PFSK-1 (cell line): Measurements from ENCODE around the gene GLOD5.

Experiments
- FOXP2 ChIP-seq: optimal IDR thresholded peaks from 2 replicates; pipeline ENCODE3; 2011; ENCODE audit warnings: borderline replicate concordance, control low read depth, inconsistent platforms; ENCODE audit not compliant: insufficient read depth; ENCODE audit errors: extremely low read length, extremely low read depth
- POLR2AphosphoS5 ChIP-seq: IDR thresholded peaks from 2 replicates; pipeline ENCODE4 v1.6.1; 2012; ENCODE audit warnings: low read depth, mild to moderate bottlenecking, control low read depth, low read length, moderate library complexity
- SIN3A ChIP-seq: IDR thresholded peaks from 2 replicates; pipeline ENCODE4 v1.6.1; 2012; ENCODE audit warnings: mild to moderate bottlenecking, low read length, moderate library complexity, borderline replicate concordance; ENCODE audit not compliant: insufficient read depth
- TAF1 ChIP-seq: IDR thresholded peaks from 2 replicates; pipeline ENCODE4 v1.6.1; 2012; ENCODE audit warnings: low read length, control low read depth, borderline replicate concordance; ENCODE audit not compliant: insufficient read depth
- TF ChIP-seq, protein P1 (sequence below), 2 experiments: IDR thresholded peaks; 2 replicates each; pipeline versions ENCODE4 v1.6.1 to v1.8.0; 2011 to 2012; ENCODE audit warnings: low read depth in 2 of 2, low read length in 2 of 2, control low read depth in 1 of 2, inconsistent platforms in 1 of 2, mild to moderate bottlenecking in 1 of 2, moderate library complexity in 1 of 2; ENCODE audit not compliant: insufficient read depth in 1 of 2

Gene GLOD5

DNA sequence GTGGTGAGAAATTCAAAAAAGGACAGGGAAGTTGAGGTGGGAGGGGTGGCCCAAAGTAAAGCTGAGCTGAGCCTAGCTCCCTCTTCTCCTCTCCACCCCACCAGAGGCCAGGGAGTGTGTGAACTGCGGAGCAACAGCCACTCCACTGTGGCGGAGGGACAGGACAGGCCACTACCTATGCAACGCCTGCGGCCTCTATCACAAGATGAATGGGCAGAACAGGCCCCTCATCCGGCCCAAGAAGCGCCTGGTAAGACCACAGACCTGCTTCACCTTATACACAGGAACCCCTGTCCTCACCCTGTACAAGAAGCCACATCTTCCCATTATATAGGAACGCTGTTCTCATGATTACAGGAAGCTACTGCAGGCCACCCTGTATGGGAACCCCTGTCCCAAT is 30.7 kb downstream of the GLOD5 start:
- TF ChIP-seq POLR2AphosphoS5 (no peak), TAF1 (no peak), SIN3A (no peak), FOXP2 (no peak)
- TF ChIP-seq, protein P1, sequence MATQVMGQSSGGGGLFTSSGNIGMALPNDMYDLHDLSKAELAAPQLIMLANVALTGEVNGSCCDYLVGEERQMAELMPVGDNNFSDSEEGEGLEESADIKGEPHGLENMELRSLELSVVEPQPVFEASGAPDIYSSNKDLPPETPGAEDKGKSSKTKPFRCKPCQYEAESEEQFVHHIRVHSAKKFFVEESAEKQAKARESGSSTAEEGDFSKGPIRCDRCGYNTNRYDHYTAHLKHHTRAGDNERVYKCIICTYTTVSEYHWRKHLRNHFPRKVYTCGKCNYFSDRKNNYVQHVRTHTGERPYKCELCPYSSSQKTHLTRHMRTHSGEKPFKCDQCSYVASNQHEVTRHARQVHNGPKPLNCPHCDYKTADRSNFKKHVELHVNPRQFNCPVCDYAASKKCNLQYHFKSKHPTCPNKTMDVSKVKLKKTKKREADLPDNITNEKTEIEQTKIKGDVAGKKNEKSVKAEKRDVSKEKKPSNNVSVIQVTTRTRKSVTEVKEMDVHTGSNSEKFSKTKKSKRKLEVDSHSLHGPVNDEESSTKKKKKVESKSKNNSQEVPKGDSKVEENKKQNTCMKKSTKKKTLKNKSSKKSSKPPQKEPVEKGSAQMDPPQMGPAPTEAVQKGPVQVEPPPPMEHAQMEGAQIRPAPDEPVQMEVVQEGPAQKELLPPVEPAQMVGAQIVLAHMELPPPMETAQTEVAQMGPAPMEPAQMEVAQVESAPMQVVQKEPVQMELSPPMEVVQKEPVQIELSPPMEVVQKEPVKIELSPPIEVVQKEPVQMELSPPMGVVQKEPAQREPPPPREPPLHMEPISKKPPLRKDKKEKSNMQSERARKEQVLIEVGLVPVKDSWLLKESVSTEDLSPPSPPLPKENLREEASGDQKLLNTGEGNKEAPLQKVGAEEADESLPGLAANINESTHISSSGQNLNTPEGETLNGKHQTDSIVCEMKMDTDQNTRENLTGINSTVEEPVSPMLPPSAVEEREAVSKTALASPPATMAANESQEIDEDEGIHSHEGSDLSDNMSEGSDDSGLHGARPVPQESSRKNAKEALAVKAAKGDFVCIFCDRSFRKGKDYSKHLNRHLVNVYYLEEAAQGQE (IDR thresholded peaks at IDR 0.05; ENCODE audit: insufficient read depth in 1 of 2, low read depth in 2 of 2, low read length in 2 of 2), result no peak

DNA sequence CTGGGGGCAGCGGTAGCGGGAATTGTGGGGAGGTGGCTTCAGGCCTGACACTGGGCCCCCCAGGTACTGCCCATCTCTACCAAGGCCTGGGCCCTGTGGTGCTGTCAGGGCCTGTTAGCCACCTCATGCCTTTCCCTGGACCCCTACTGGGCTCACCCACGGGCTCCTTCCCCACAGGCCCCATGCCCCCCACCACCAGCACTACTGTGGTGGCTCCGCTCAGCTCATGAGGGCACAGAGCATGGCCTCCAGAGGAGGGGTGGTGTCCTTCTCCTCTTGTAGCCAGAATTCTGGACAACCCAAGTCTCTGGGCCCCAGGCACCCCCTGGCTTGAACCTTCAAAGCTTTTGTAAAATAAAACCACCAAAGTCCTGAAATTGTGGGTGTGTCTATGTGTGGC is 32.4 kb downstream of the GLOD5 start:
- TF ChIP-seq SIN3A (no peak), POLR2AphosphoS5 (no peak), TAF1 (no peak), FOXP2 (no peak)
- TF ChIP-seq, protein P1 (IDR thresholded peaks at IDR 0.05; ENCODE audit: insufficient read depth in 1 of 2, low read depth in 2 of 2, low read length in 2 of 2), result no peak

DNA sequence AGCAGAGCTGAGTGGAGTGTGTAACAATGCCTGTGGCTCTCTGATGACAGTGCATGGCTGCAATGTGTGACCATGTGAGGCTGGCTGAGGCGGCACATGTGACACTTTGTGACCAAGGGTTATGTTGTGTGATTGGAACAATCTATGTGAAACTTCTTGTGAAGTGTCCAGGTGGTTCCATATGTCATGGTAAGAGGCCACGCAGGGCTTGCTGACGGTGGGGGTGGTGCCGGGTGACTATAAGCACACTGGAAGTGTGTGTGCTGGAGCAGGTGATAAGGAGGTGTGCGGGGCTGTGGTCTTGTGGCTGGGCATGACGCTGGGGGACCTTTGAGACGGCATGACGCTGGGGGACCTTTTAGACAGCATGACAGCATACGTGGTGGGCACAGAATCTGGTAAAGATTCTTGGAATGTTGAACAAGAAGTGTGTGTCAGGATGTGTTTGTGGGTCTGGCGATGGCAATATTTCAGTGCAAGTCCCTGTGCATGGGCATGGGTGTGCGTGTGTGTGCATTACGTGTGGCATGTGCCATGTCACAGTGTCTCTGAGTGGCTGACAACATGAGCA is 32.9 kb downstream of the GLOD5 start:
- TF ChIP-seq, protein P1 (IDR thresholded peaks at IDR 0.05; ENCODE audit: insufficient read depth in 1 of 2, low read depth in 2 of 2, low read length in 2 of 2), result no peak
- TF ChIP-seq FOXP2 (no peak), SIN3A (no peak), POLR2AphosphoS5 (no peak), TAF1 (no peak)

DNA sequence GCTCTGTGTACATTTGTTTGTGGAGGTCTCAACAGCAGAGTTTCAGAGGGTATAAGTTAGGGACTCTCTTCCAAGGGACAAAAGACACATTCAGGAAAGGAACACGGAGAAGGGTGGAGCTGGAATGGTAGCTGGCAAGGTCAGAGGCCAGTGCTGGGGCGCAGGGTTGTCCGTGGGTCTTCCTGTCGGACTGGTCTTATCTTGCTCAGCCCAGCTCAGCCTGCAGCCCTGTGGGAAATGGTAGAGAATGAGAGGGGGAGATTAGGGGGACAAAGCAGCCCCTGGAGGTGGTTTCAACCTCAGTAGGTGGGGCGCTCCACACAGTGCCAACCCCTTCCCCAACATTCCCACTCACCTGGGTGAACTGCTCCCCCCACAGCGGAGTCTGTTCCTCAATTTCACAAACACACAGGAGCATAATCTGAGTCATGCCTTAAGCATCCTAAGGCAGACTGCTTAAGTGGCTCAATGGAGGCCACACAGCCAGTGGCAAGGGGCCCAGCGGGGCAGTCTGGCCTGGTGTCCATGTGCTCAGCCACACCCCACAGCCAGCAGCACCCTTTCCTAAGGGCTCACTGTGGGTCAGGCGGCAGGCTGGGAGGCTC is 33.5 kb downstream of the GLOD5 start:
- TF ChIP-seq POLR2AphosphoS5 (no peak), FOXP2 (no peak), TAF1 (no peak), SIN3A (no peak)
- TF ChIP-seq, protein P1 (IDR thresholded peaks at IDR 0.05; ENCODE audit: insufficient read depth in 1 of 2, low read depth in 2 of 2, low read length in 2 of 2), result no peak
